ENCODE data around the gene TP73. TPM values are rescaled to one million over a fixed set of nuclear protein-coding genes. Genes with fewer than 3 reads are reported as not detected.

Gene TP73
- total RNA-seq, 1 experiment from 2014 or later, result 11.9 TPM

- POLR2A ChIA-PET, result no interaction called here
These were observed 43.3 kb downstream of the TP73 start for GRCh38 chr1:3695326-3696217.

GRCh38 chr1:3696689-3697088, 44.4 kb downstream of the TP73 start:
- Histone ChIP-seq H3K4me1 (no peaks in the 10 kb centered on the region), H3K36me3 (ENCODE audit: control insufficient read depth, insufficient read depth, low read length) (no peaks in the 10 kb centered on the region), H3K9me3 (no peaks in the 10 kb centered on the region), H3K27me3 (replicated peaks; ENCODE audit: control insufficient read depth, insufficient read depth, low read length) (no peaks in the 10 kb centered on the region), H3K4me3 (ENCODE audit: low read depth, low read length) (no peak overlapping the region)
- Mint-ChIP-seq H3K4me1 (ENCODE audit: low read depth, unreplicated experiment) (no peaks in the 10 kb centered on the region), H3K9me3 (ENCODE audit: unreplicated experiment) (no peaks in the 10 kb centered on the region), H3K36me3 (ENCODE audit: insufficient read depth, unreplicated experiment) (no peaks in the 10 kb centered on the region), H3K27ac (ENCODE audit: unreplicated experiment) (no peak overlapping the region), H3K27me3 (ENCODE audit: insufficient read depth, unreplicated experiment) (no peaks in the 10 kb centered on the region), H3K4me3 (ENCODE audit: unreplicated experiment) (no peak overlapping the region)
- ChIA-PET CTCF (no interaction called here), POLR2A (no interaction called here)
- intact Hi-C loops (cut with micrococcal nuclease; ENCODE audit: unreplicated experiment), result no loop called here
- no peak for TF ChIP-seq CTCF (IDR thresholded peaks at IDR 0.05; ENCODE audit: insufficient read depth in 1 of 2, low read depth in 1 of 2, low read length in 1 of 2, severe bottlenecking in 1 of 2, unreplicated experiment in 1 of 2)
- DNase-seq, result no peak
- no TSS peak for BruUV-seq (replicated peaks)

More at GRCh38 chr1:3695326-3696217, 43.3 kb downstream of the TP73 start:
- Mint-ChIP-seq H3K4me1 (ENCODE audit: low read depth, unreplicated experiment) (no peaks in the 10 kb centered on the region), H3K9me3 (ENCODE audit: unreplicated experiment) (no peaks in the 10 kb centered on the region), H3K27ac (ENCODE audit: unreplicated experiment) (no peak overlapping the region), H3K27me3 (ENCODE audit: insufficient read depth, unreplicated experiment) (no peaks in the 10 kb centered on the region), H3K36me3 (ENCODE audit: insufficient read depth, unreplicated experiment) (no peaks in the 10 kb centered on the region), H3K4me3 (ENCODE audit: unreplicated experiment) (no peak overlapping the region)
- Histone ChIP-seq H3K27me3 (replicated peaks; ENCODE audit: control insufficient read depth, insufficient read depth, low read length) (no peaks in the 10 kb centered on the region), H3K4me3 (ENCODE audit: low read depth, low read length) (no peak overlapping the region), H3K36me3 (ENCODE audit: control insufficient read depth, insufficient read depth, low read length) (no peaks in the 10 kb centered on the region), H3K9me3 (no peaks in the 10 kb centered on the region), H3K4me1 (no peaks in the 10 kb centered on the region)
- no TSS peak for BruUV-seq (replicated peaks)
- CTCF ChIA-PET, result interaction anchor here (1.5 kb wide), 1 partner anchor 29 kb away, joined by 8 read pairs; no protein-coding TSS in a partner anchor
- peak in 1 of 2 experiments; percentile 51 for DNase-seq
- intact Hi-C loops (cut with micrococcal nuclease; ENCODE audit: unreplicated experiment), result loop anchor here (2.0 kb wide), 1 partner anchor 29 kb away; no protein-coding TSS in a partner anchor
- peak; percentile 53 to 67 for TF ChIP-seq CTCF (IDR thresholded peaks at IDR 0.05; ENCODE audit: insufficient read depth in 1 of 2, low read depth in 1 of 2, low read length in 1 of 2, severe bottlenecking in 1 of 2, unreplicated experiment in 1 of 2)

- no peaks in the 10 kb centered on the region for H3K4me1 Mint-ChIP-seq (ENCODE audit: low read depth, unreplicated experiment)
These were observed 44.8 kb downstream of the TP73 start for GRCh38 chr1:3697104-3697503.

More at GRCh38 chr1:3697104-3697503, 44.8 kb downstream of the TP73 start:
- intact Hi-C loops (cut with micrococcal nuclease; ENCODE audit: unreplicated experiment), result no loop called here
- no TSS peak for BruUV-seq (replicated peaks)
- Histone ChIP-seq H3K4me1 (no peaks in the 10 kb centered on the region), H3K36me3 (ENCODE audit: control insufficient read depth, insufficient read depth, low read length) (no peaks in the 10 kb centered on the region), H3K4me3 (ENCODE audit: low read depth, low read length) (no peak overlapping the region), H3K27me3 (replicated peaks; ENCODE audit: control insufficient read depth, insufficient read depth, low read length) (no peaks in the 10 kb centered on the region), H3K9me3 (no peaks in the 10 kb centered on the region)
- Mint-ChIP-seq H3K4me3 (ENCODE audit: unreplicated experiment) (no peak overlapping the region), H3K36me3 (ENCODE audit: insufficient read depth, unreplicated experiment) (no peaks in the 10 kb centered on the region), H3K27ac (ENCODE audit: unreplicated experiment) (no peak overlapping the region), H3K27me3 (ENCODE audit: insufficient read depth, unreplicated experiment) (no peaks in the 10 kb centered on the region), H3K9me3 (ENCODE audit: unreplicated experiment) (no peaks in the 10 kb centered on the region)
- no peak for TF ChIP-seq CTCF (IDR thresholded peaks at IDR 0.05; ENCODE audit: insufficient read depth in 1 of 2, low read depth in 1 of 2, low read length in 1 of 2, severe bottlenecking in 1 of 2, unreplicated experiment in 1 of 2)
- POLR2A ChIA-PET, result no interaction called here
- CTCF ChIA-PET, result no interaction called here
- DNase-seq, result no peak
